Liver (tissue), 9 donors: ENCODE data around the gene SH2D4B. TPM values are rescaled to one million over a fixed set of nuclear protein-coding genes. Genes with fewer than 3 reads are reported as not detected.

Source experiments
- DNase-seq: peaks from one replicate; pipeline ENCODE4 v3.0.0-alpha.2; 2017; ENCODE audit warnings: low spot score
- H3K27ac ChIP-seq, 2 donors: one replicate each; pipeline ENCODE4 v1.7.0; 2013; ENCODE audit warnings: inconsistent platforms in 2 of 2, low read length in 2 of 2, control low read depth in 1 of 2, low read depth in 1 of 2, mild to moderate bottlenecking in 1 of 2
- H3K27me3 ChIP-seq, 4 donors: one replicate each; pipeline versions ENCODE4 v1.6.1 to v1.7.0; 2013; ENCODE audit warnings: low read length in 3 of 4, inconsistent platforms in 1 of 4, mild to moderate bottlenecking in 1 of 4, moderate library complexity in 1 of 4; ENCODE audit not compliant: control insufficient read depth in 4 of 4, insufficient read depth in 4 of 4
- H3K36me3 ChIP-seq, 4 donors: one replicate each; pipeline versions ENCODE4 v1.6.1 to v1.7.0; 2013; ENCODE audit warnings: low read length in 3 of 4, mild to moderate bottlenecking in 3 of 4, low read depth in 1 of 4, moderate library complexity in 1 of 4; ENCODE audit not compliant: control insufficient read depth in 4 of 4, insufficient read depth in 3 of 4
- H3K4me1 ChIP-seq, 4 donors: one replicate each; pipeline versions ENCODE4 v1.6.1 to v1.7.0; 2013; ENCODE audit warnings: low read length in 3 of 4, mild to moderate bottlenecking in 3 of 4, moderate library complexity in 1 of 4; ENCODE audit not compliant: control insufficient read depth in 4 of 4, insufficient read depth in 4 of 4
- H3K4me3 ChIP-seq, 3 donors: one replicate each; pipeline versions ENCODE4 v1.6.1 to v1.7.0; 2013; ENCODE audit warnings: low read length in 3 of 3, control low read depth in 1 of 3, low read depth in 1 of 3, mild to moderate bottlenecking in 1 of 3
- H3K9ac ChIP-seq, 2 donors: one replicate each; pipeline ENCODE4 v1.7.0; 2013; ENCODE audit warnings: low read length in 2 of 2, mild to moderate bottlenecking in 2 of 2, moderate library complexity in 2 of 2, control low read depth in 1 of 2, low read depth in 1 of 2
- H3K9me3 ChIP-seq, 4 donors: one replicate each; pipeline versions ENCODE4 v1.6.1 to v1.7.0; 2013; ENCODE audit warnings: low read length in 3 of 4; ENCODE audit not compliant: control insufficient read depth in 4 of 4
- EGR1 ChIP-seq, 2 donors: IDR thresholded peaks; 2 replicates each; pipeline ENCODE4 v1.6.1; 2016 to 2018; ENCODE audit warnings: antibody characterized with exemption in 2 of 2, low read depth in 2 of 2
- FOXA1 ChIP-seq: IDR thresholded peaks from 2 replicates; pipeline ENCODE4 v1.6.1; 2016; ENCODE audit warnings: antibody characterized with exemption
- FOXA2 ChIP-seq: IDR thresholded peaks from 2 replicates; pipeline ENCODE4 v1.6.1; 2016; ENCODE audit warnings: antibody characterized with exemption
- GABPA ChIP-seq, 2 donors: IDR thresholded peaks in 1 of 2; conservative IDR thresholded peaks in 1 of 2; 2 replicates each; pipeline ENCODE4 v1.6.1; 2016; ENCODE audit warnings: antibody characterized with exemption in 2 of 2, mild to moderate bottlenecking in 1 of 2, moderate library complexity in 1 of 2
- HNF4A ChIP-seq, 2 donors: conservative IDR thresholded peaks; 2 replicates each; pipeline ENCODE4 v1.6.1; 2016; ENCODE audit warnings: antibody characterized with exemption in 2 of 2, mild to moderate bottlenecking in 2 of 2
- HNF4G ChIP-seq: IDR thresholded peaks from 2 replicates; pipeline ENCODE4 v1.6.1; 2016; ENCODE audit warnings: antibody characterized with exemption
- JUND ChIP-seq, 2 donors: IDR thresholded peaks; 2 replicates each; pipeline ENCODE4 v1.6.1; 2016; ENCODE audit warnings: antibody characterized with exemption in 2 of 2
- NR2F2 ChIP-seq: IDR thresholded peaks from 2 replicates; pipeline ENCODE4 v1.6.1; 2016; ENCODE audit warnings: antibody characterized with exemption
- RAD21 ChIP-seq, 2 donors: IDR thresholded peaks; 2 replicates each; pipeline ENCODE4 v1.6.1; 2016; ENCODE audit warnings: antibody characterized with exemption in 2 of 2, mild to moderate bottlenecking in 2 of 2
- RXRA ChIP-seq, 2 donors: IDR thresholded peaks; 2 replicates each; pipeline ENCODE4 v1.6.1; 2017 to 2018; ENCODE audit warnings: antibody characterized with exemption in 2 of 2, mild to moderate bottlenecking in 1 of 2
- SP1 ChIP-seq: IDR thresholded peaks from 2 replicates; pipeline ENCODE4 v1.6.1; 2018; ENCODE audit warnings: antibody characterized with exemption, mild to moderate bottlenecking
- YY1 ChIP-seq: IDR thresholded peaks from 2 replicates; pipeline ENCODE4 v1.6.1; 2016; ENCODE audit warnings: antibody characterized with exemption, mild to moderate bottlenecking
- WGBS: extraction: QIAGEN DNeasy Blood & Tissue Kit; methylation state at CpG from one replicate; pipeline ENCODE4 v1.1.7; 2013; 5-methylcytosine and 5-hydroxymethylcytosine counted together
- polyA plus RNA-seq, 2 donors: library from polyadenylated mRNA; stranded (reverse) in 1 of 2; unstranded in 1 of 2; fragments of 200-250 nt in 1 of 2; fragments of >200 nt in 1 of 2; fragmentation: Nextera tagmentation in 1 of 2; extraction: Ambion mirVana in 1 of 2; gene quantifications; one replicate each; pipeline versions ENCODE4 v1.2.1 to v1.2.3, GENCODE V29; 2013 to 2015
- total RNA-seq, 2 donors: library from RNA; depleted of rRNA; stranded (reverse); fragments of >200 nt; gene quantifications; one replicate each; pipeline ENCODE4 v1.2.3, GENCODE V29; 2014
- TF ChIP-seq, protein P1 (sequence below): fragments of 150-350 bp; IDR thresholded peaks from 2 replicates; pipeline ENCODE4 v1.5.1; 2017; ENCODE audit warnings: improper control_type of control experiment, low read depth, low read length; ENCODE audit not compliant: missing input control
- TF ChIP-seq, protein P2 (sequence below): IDR thresholded peaks from 2 replicates; pipeline ENCODE4 v1.6.1; 2016; ENCODE audit warnings: antibody characterized with exemption
- TF ChIP-seq, protein P3 (sequence below): IDR thresholded peaks from 2 replicates; pipeline ENCODE4 v1.6.1; 2016; ENCODE audit warnings: antibody characterized with exemption
- TF ChIP-seq, protein P4 (sequence below): IDR thresholded peaks from 2 replicates; pipeline ENCODE4 v1.6.1; 2016; ENCODE audit warnings: antibody characterized with exemption
- donor health status: healthy.
- donor health status: healthy.
- donor health status: healthy.
- donor health status: healthy.
- donor health status: healthy.

SH2D4B gene
- total and polyA plus RNA-seq, 4 donors, result 0.19 TPM; not detected in 3

DNA sequence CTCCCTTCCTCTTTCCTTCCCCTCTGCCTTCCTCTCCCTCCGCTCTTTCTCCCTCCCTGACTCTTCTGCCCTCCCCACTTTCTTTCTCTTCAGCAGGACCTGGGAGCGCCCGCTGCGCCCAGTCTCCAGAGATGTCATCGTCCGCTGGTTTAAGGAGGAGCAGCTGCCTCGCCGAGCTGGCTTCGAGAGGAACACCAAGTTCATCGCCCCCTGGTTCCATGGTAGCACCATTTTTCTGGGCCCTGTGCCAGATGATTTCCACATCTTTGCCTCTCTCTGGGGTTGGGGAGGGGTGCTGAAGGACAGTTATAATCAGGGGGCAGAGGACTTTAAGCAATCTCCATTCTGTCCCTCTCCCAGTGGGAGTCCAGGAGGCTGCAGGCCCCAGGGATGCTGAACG is 71.6 kb downstream of the SH2D4B start:
- no peak for DNase-seq
- Histone ChIP-seq H3K9me3 (no peaks in the 10 kb centered on the region), H3K9ac (no peak overlapping the region), H3K4me3 (no peak overlapping the region), H3K4me1 (no peaks in the 10 kb centered on the region), H3K27me3 (no peaks in the 10 kb centered on the region), H3K27ac (no peak overlapping the region), H3K36me3 (no peaks in the 10 kb centered on the region)
- WGBS, result 69% methylated on average over 11 of the region's 11 CpGs
- TF ChIP-seq EGR1 (IDR thresholded peaks at IDR 0.05; ENCODE audit: low read depth in 2 of 2), result no peak
- TF ChIP-seq RXRA (IDR thresholded peaks at IDR 0.05), result peak; percentile 68 to 79

DNA sequence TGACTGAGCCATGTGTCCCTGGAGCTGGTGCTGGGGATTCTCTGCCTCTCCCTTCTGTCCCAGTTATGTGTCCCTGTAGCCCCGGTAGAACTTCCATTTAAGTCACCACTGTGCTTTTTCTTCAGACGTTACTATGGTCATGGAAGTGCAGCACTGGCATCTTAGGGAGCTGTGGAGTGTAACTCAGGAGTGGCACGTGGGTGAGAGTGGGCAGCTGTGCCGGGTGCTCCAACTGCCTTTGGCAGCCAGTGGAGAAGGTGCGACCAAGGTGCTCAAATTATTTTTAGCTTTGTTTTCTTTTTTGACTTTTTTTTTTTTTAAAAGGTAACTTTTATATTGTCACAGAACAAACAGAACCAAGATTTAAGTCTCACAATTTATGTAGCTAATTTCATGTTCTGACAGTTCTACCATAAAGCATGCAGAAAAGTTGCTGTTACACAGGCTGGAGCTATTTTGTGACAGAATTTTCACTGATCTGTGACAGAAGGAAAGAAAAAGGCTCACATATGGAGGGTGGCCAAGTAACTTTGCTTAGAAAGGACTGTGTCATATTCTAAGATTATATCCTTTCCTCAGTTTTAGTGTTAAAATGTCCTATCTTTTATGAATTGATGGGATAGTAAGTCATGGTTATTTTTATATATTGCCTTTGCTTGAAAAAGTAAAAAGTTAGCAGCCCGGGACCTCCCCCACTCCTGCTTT is 73.9 kb downstream of the SH2D4B start:
- Histone ChIP-seq H3K9ac (no peak overlapping the region), H3K27me3 (no peaks in the 10 kb centered on the region), H3K4me3 (no peak overlapping the region), H3K36me3 (no peaks in the 10 kb centered on the region), H3K27ac (no peak overlapping the region), H3K4me1 (no peaks in the 10 kb centered on the region), H3K9me3 (no peaks in the 10 kb centered on the region)
- TF ChIP-seq GABPA (IDR thresholded peaks at IDR 0.05 in 1 of 2, conservative IDR thresholded peaks at IDR 0.05 in 1 of 2), result no peak
- no peak for TF ChIP-seq HNF4A (conservative IDR thresholded peaks at IDR 0.05)
- TF ChIP-seq, protein P1, sequence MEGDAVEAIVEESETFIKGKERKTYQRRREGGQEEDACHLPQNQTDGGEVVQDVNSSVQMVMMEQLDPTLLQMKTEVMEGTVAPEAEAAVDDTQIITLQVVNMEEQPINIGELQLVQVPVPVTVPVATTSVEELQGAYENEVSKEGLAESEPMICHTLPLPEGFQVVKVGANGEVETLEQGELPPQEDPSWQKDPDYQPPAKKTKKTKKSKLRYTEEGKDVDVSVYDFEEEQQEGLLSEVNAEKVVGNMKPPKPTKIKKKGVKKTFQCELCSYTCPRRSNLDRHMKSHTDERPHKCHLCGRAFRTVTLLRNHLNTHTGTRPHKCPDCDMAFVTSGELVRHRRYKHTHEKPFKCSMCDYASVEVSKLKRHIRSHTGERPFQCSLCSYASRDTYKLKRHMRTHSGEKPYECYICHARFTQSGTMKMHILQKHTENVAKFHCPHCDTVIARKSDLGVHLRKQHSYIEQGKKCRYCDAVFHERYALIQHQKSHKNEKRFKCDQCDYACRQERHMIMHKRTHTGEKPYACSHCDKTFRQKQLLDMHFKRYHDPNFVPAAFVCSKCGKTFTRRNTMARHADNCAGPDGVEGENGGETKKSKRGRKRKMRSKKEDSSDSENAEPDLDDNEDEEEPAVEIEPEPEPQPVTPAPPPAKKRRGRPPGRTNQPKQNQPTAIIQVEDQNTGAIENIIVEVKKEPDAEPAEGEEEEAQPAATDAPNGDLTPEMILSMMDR, result no peak
- TF ChIP-seq JUND (IDR thresholded peaks at IDR 0.05), result no peak
- no peak for TF ChIP-seq NR2F2
- TF ChIP-seq EGR1 (IDR thresholded peaks at IDR 0.05; ENCODE audit: low read depth in 2 of 2), result no peak
- TF ChIP-seq RXRA (IDR thresholded peaks at IDR 0.05), result no peak
- TF ChIP-seq, protein P2, sequence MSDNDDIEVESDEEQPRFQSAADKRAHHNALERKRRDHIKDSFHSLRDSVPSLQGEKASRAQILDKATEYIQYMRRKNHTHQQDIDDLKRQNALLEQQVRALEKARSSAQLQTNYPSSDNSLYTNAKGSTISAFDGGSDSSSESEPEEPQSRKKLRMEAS, result no peak
- TF ChIP-seq RAD21 (IDR thresholded peaks at IDR 0.05), result no peak
- TF ChIP-seq, protein P3, sequence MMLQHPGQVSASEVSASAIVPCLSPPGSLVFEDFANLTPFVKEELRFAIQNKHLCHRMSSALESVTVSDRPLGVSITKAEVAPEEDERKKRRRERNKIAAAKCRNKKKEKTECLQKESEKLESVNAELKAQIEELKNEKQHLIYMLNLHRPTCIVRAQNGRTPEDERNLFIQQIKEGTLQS, result no peak
- TF ChIP-seq, protein P4, sequence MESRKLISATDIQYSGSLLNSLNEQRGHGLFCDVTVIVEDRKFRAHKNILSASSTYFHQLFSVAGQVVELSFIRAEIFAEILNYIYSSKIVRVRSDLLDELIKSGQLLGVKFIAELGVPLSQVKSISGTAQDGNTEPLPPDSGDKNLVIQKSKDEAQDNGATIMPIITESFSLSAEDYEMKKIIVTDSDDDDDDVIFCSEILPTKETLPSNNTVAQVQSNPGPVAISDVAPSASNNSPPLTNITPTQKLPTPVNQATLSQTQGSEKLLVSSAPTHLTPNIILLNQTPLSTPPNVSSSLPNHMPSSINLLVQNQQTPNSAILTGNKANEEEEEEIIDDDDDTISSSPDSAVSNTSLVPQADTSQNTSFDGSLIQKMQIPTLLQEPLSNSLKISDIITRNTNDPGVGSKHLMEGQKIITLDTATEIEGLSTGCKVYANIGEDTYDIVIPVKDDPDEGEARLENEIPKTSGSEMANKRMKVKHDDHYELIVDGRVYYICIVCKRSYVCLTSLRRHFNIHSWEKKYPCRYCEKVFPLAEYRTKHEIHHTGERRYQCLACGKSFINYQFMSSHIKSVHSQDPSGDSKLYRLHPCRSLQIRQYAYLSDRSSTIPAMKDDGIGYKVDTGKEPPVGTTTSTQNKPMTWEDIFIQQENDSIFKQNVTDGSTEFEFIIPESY, result no peak
- TF ChIP-seq SP1, result no peak
- no peak for TF ChIP-seq FOXA1
- no peak for TF ChIP-seq HNF4G
- TF ChIP-seq YY1, result no peak
- TF ChIP-seq FOXA2, result no peak
- DNase-seq, result no peak
- 84% methylated on average over 6 of the region's 6 CpGs for WGBS
